IMR-90 (cell line): Measurements from ENCODE around the gene ADIG. TPM values are rescaled to one million over a fixed set of nuclear protein-coding genes. Genes with fewer than 3 reads are reported as not detected.

Experiments
- ATAC-seq: fragments of 200-7000 bp; cut with Tn5 transposase; 2 replicates; pipeline ENCODE4 v1.9.1; 2020; ENCODE audit warnings: low read depth, mild to moderate bottlenecking, moderate library complexity
- BruUV-seq: library from RNA; stranded (reverse); fragments of 400-500 nt; replicated peaks from 2 replicates; lab custom pipeline; 2021; lab: Mats Ljungman, UMichigan
- CTCF ChIA-PET: fragments of 300-600 bp; formaldehyde crosslinking; extraction: SDS; loops from one replicate; lab custom pipeline; 2021; ENCODE audit warnings: antibody characterized with exemption; lab: Yijun Ruan, JAX
- POLR2A ChIA-PET: fragments of 300-600 bp; sonication (Branson Sonifier 250); formaldehyde crosslinking; loops from one replicate; lab custom pipeline; 2022; ENCODE audit warnings: antibody characterized with exemption; ENCODE audit not compliant: unreplicated experiment; lab: Charles Lee
- DNase-seq: peaks from one replicate; pipeline ENCODE4 v3.0.0; 2013
- H2AFZ ChIP-seq: replicated peaks from 2 replicates; pipeline ENCODE3; 2013; ENCODE audit warnings: low read length, mild to moderate bottlenecking; ENCODE audit not compliant: poor library complexity
- H2AK5ac ChIP-seq: 2 replicates; pipeline ENCODE4 v1.6.1; 2013; ENCODE audit warnings: low read depth, low read length, inconsistent platforms
- H2AK9ac ChIP-seq: replicated peaks from 2 replicates; pipeline ENCODE3; 2013; ENCODE audit warnings: mild to moderate bottlenecking, low read depth, low read length, moderate library complexity; ENCODE audit not compliant: poor library complexity
- H2BK120ac ChIP-seq: 2 replicates; pipeline ENCODE4 v1.6.1; 2013; ENCODE audit warnings: low read depth, low read length, inconsistent platforms
- H2BK15ac ChIP-seq: 3 replicates; pipeline ENCODE4 v1.6.1; 2013; ENCODE audit warnings: low read depth, low read length, inconsistent platforms
- H2BK20ac ChIP-seq: 2 replicates; pipeline ENCODE4 v1.6.1; 2013; ENCODE audit warnings: low read depth, mild to moderate bottlenecking, inconsistent platforms, low read length, moderate library complexity
- H2BK5ac ChIP-seq: 2 replicates; pipeline ENCODE4 v1.6.1; 2013; ENCODE audit warnings: mild to moderate bottlenecking, low read depth, low read length, inconsistent platforms; ENCODE audit not compliant: poor library complexity, severe bottlenecking
- H3K14ac ChIP-seq: replicated peaks from 2 replicates; pipeline ENCODE4 v1.6.1; 2013; ENCODE audit warnings: low read depth, low read length, inconsistent platforms
- H3K18ac ChIP-seq: 2 replicates; pipeline ENCODE4 v1.6.1; 2013; ENCODE audit warnings: low read depth, low read length, control low read depth
- H3K23ac ChIP-seq: 2 replicates; pipeline ENCODE4 v1.6.1; 2013; ENCODE audit warnings: low read depth, low read length, inconsistent platforms
- H3K27ac ChIP-seq: 2 replicates; pipeline ENCODE4 v1.5.1; 2013; ENCODE audit warnings: mild to moderate bottlenecking, control low read depth, low read length; ENCODE audit not compliant: insufficient read depth
- H3K27me3 ChIP-seq: 2 replicates; pipeline ENCODE4 v1.6.1; 2013; ENCODE audit warnings: low read length; ENCODE audit not compliant: control insufficient read depth, insufficient read depth
- H3K36me3 ChIP-seq: 2 replicates; pipeline ENCODE4 v1.6.1; 2013; ENCODE audit warnings: low read length, mixed read lengths; ENCODE audit not compliant: control insufficient read depth, insufficient read depth
- H3K4ac ChIP-seq: 2 replicates; pipeline ENCODE4 v1.6.1; 2013; ENCODE audit warnings: low read depth, low read length, inconsistent platforms
- H3K4me1 ChIP-seq: 2 replicates; pipeline ENCODE4 v1.6.1; 2013; ENCODE audit warnings: low read length, mixed read lengths; ENCODE audit not compliant: control insufficient read depth, insufficient read depth
- H3K4me2 ChIP-seq: 2 replicates; pipeline ENCODE4 v1.6.1; 2013; ENCODE audit warnings: low read depth, mild to moderate bottlenecking, control low read depth, low read length, moderate library complexity
- H3K4me3 ChIP-seq: 2 replicates; pipeline ENCODE4 v1.5.1; 2013; ENCODE audit warnings: low read depth, mild to moderate bottlenecking, control low read depth, low read length, moderate library complexity; ENCODE audit not compliant: insufficient read depth
- H3K56ac ChIP-seq: 2 replicates; pipeline ENCODE4 v1.6.1; 2013; ENCODE audit warnings: low read length, inconsistent platforms; ENCODE audit not compliant: insufficient read depth; ENCODE audit errors: extremely low read depth
- H3K79me1 ChIP-seq, 2 experiments: 2 replicates each; pipeline ENCODE4 v1.6.1; 2013; ENCODE audit warnings: low read length in 2 of 2, inconsistent platforms in 1 of 2, low read depth in 1 of 2
- H3K9ac ChIP-seq: 2 replicates; pipeline ENCODE4 v1.6.1; 2013; ENCODE audit warnings: low read depth, low read length, control low read depth
- H3K9me1 ChIP-seq: 2 replicates; pipeline ENCODE4 v1.6.1; 2013; ENCODE audit warnings: low read length, inconsistent platforms; ENCODE audit not compliant: insufficient read depth
- H3K9me3 ChIP-seq: 2 replicates; pipeline ENCODE4 v1.6.1; 2013; ENCODE audit warnings: low read length; ENCODE audit not compliant: control insufficient read depth, insufficient read depth
- H4K20me1 ChIP-seq: 2 replicates; pipeline ENCODE4 v1.6.1; 2013; ENCODE audit warnings: low read length, inconsistent platforms; ENCODE audit not compliant: insufficient read depth
- H4K5ac ChIP-seq: 2 replicates; pipeline ENCODE4 v1.6.1; 2013; ENCODE audit warnings: mild to moderate bottlenecking, low read depth, low read length, control low read depth
- H4K8ac ChIP-seq, 2 experiments: 2 replicates each; pipeline ENCODE4 v1.6.1; 2013; ENCODE audit warnings: low read depth in 2 of 2, low read length in 2 of 2, control low read depth in 1 of 2, inconsistent platforms in 1 of 2
- H4K91ac ChIP-seq: 2 replicates; pipeline ENCODE4 v1.6.1; 2013; ENCODE audit warnings: low read depth, low read length, inconsistent platforms; ENCODE audit not compliant: insufficient read depth
- CEBPB ChIP-seq: IDR thresholded peaks from 2 replicates; pipeline ENCODE4 v1.6.1; 2012; ENCODE audit warnings: low read depth, low read length, improper control_type of control experiment
- CHD1 ChIP-seq: IDR thresholded peaks from 2 replicates; pipeline ENCODE4 v1.6.1; 2012; ENCODE audit warnings: low read depth, low read length, improper control_type of control experiment
- FOS ChIP-seq: fragments of 150-350 bp; IDR thresholded peaks from 2 replicates; pipeline ENCODE4 v1.6.1; 2016; ENCODE audit warnings: low read depth, low read length
- MAFK ChIP-seq: IDR thresholded peaks from 2 replicates; pipeline ENCODE4 v1.6.1; 2012; ENCODE audit warnings: low read depth, low read length, improper control_type of control experiment
- MAZ ChIP-seq: IDR thresholded peaks from 2 replicates; pipeline ENCODE4 v1.6.1; 2012; ENCODE audit warnings: low read depth, mild to moderate bottlenecking, low read length, improper control_type of control experiment, moderate library complexity, borderline replicate concordance
- MXI1 ChIP-seq: IDR thresholded peaks from 2 replicates; pipeline ENCODE4 v1.6.1; 2012; ENCODE audit warnings: low read depth, mild to moderate bottlenecking, low read length, moderate library complexity, borderline replicate concordance
- POLR2A ChIP-seq: IDR thresholded peaks from 2 replicates; pipeline ENCODE4 v1.6.1; 2012; ENCODE audit warnings: mild to moderate bottlenecking, low read depth, low read length
- RCOR1 ChIP-seq: IDR thresholded peaks from 2 replicates; pipeline ENCODE4 v1.6.1; 2012; ENCODE audit warnings: mild to moderate bottlenecking, low read length, improper control_type of control experiment; ENCODE audit not compliant: insufficient replicate concordance
- RFX5 ChIP-seq: IDR thresholded peaks from 2 replicates; pipeline ENCODE4 v1.8.0; 2012; ENCODE audit warnings: low read depth, mild to moderate bottlenecking, low read length, moderate library complexity
- SMC3 ChIP-seq: fragments of 150-350 bp; IDR thresholded peaks from 2 replicates; pipeline ENCODE4 v1.6.1; 2016; ENCODE audit warnings: low read depth, mild to moderate bottlenecking, antibody characterized with exemption, low read length, moderate library complexity
- WGBS, 2 experiments: methylation state at CpG; one replicate each; pipeline versions ENCODE4 v1.1.5 to v1.1.7; 2013; ENCODE audit warnings: missing lambda C conversion rate in 2 of 2; ENCODE audit not compliant: insufficient read length in 1 of 2; ENCODE audit errors: extremely low coverage in 2 of 2; 5-methylcytosine and 5-hydroxymethylcytosine counted together
- dilution Hi-C: fragments of 300-500 bp; cut with HindIII; formaldehyde crosslinking; loops from one replicate; pipeline ENCODE4 v1.14.3; 2018; ENCODE audit warnings: low sequenced_read_pairs; ENCODE audit not compliant: unreplicated experiment
- in situ Hi-C: fragments of 300-500 bp; cut with MboI; formaldehyde crosslinking; loops from 3 replicates; pipeline ENCODE4 v1.14.3; 2019; ENCODE audit warnings: low sequenced_read_pairs, inconsistent platforms, mixed read lengths
- intact Hi-C: fragments of 100-400 bp; cut with micrococcal nuclease; formaldehyde crosslinking; loops from 2 replicates; pipeline ENCODE4 v1.10.0; 2022
- polyA plus RNA-seq, 3 experiments: library from polyadenylated mRNA; depleted of rRNA; stranded (reverse); fragments of >200 nt; gene quantifications; 2 replicates each; pipeline ENCODE4 v1.2.3, GENCODE V29; 2012; ENCODE audit warnings: low replicate concordance in 1 of 3
- total RNA-seq: library from RNA; depleted of rRNA; stranded (reverse); fragments of >200 nt; gene quantifications from 2 replicates; pipeline ENCODE4 v1.2.3, GENCODE V29; 2012
- TF ChIP-seq, protein P1 (sequence below): fragments of 150-350 bp; IDR thresholded peaks from 2 replicates; pipeline ENCODE4 v1.6.1; 2016; ENCODE audit warnings: low read depth, mild to moderate bottlenecking, low read length, moderate library complexity, borderline replicate concordance
- TF ChIP-seq, protein P2 (sequence below): fragments of 150-350 bp; IDR thresholded peaks from 2 replicates; pipeline ENCODE4 v1.6.1; 2017; ENCODE audit warnings: mild to moderate bottlenecking, antibody characterized with exemption, low read length, low read depth
- TF ChIP-seq, protein P3 (sequence below): conservative IDR thresholded peaks from 2 replicates; pipeline ENCODE4 v1.5.1; 2012; ENCODE audit warnings: mild to moderate bottlenecking, low read depth, low read length, improper control_type of control experiment

ADIG gene
- total and polyA plus RNA-seq, 2 of the 4 experiments (the other 2 are of a cell fraction) = not detected

DNA sequence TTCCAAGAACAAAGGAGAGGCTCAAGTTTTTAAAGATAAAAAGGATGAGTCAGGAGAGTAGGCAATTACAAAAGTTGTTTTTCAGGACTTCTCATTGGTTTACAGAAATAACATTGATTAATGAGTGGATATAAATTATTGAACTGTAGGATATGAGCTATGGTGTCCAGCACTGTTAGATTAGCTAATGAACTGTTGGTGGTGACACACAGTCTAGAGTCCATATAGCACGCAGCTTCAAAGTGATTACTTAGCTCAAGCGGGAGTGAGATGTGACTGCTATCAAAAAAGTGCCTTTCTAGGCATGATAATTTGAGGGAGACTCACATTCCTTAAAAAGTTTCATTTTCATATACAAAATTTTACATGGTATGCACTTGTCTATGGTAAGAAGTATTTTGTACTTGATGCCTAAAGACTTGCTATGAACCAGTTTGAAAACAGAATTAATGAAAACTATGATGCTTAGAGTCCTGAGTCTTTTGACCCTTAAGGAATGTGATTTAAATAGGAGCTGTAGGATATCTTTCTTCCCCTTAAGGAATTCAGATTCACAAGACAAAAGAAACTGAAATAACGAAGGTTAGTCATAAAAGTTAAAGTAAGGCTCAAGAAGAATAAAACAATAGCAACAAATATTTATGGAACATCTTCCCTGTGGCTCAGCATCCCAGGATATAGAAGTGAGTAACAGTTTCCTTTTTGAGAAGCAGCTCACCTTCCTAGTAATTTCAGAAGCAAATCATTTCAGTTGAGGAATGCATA lies 22.2 kb upstream of the ADIG start (continued):
- TF ChIP-seq MAFK = no peak

DNA sequence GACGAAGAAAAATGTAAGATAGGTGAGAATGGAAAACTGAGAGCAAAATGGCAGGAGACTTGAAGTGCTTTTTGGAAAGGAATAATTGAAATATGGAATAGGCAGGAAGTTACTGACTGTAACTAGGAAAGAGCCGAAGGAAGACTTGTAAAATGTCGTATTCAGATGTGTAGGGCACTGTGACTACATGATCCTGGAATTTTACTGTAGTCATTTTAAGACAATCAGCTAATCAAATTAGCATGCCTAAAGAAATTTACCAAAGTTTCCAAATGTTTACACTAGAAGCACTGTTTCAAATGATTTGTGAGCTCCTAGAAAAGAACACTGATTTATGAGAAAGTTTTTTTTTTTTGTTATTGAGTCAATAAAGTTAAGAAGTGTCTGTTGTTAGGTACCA lies 21.2 kb upstream of the ADIG start:
- Histone ChIP-seq H3K9me3 (no peaks in the 10 kb centered on the region), H3K27ac (no peak overlapping the region), H4K20me1 (no peaks in the 10 kb centered on the region), H2BK5ac (no peak overlapping the region), H3K23ac (no peak overlapping the region), H3K36me3 (peaks cover 14% of the 10 kb centered on the region), H4K91ac (no peak overlapping the region), H3K27me3 (no peaks in the 10 kb centered on the region), H4K8ac (no peak overlapping the region), H3K4me1 (no peaks in the 10 kb centered on the region), H3K4me2 (no peak overlapping the region), H3K14ac (no peak overlapping the region), H2AK5ac (no peak overlapping the region), H2BK15ac (no peak overlapping the region), H3K79me1 (peaks cover 0 to 5% of the 10 kb centered on the region in 2 experiments; a peak in 1 of 4 replicates), H2AFZ (no peak overlapping the region), H4K5ac (no peak overlapping the region), H3K56ac (no peak overlapping the region), H3K18ac (no peak overlapping the region), H2BK20ac (no peak overlapping the region), H3K9me1 (no peaks in the 10 kb centered on the region), H3K4me3 (no peak overlapping the region), H2BK120ac (no peak overlapping the region), H3K9ac (no peak overlapping the region), H2AK9ac (no peak overlapping the region), H3K4ac (no peak overlapping the region)
- no TSS peak for BruUV-seq
- ATAC-seq = peak; percentile 29; the same call in 1 of the 2 replicates
- 75% methylated on average over 2 of the region's 3 CpGs; no CpG with 5 or more reads in 1 of the 2 experiments for WGBS, 2 experiments
- peak; percentile 13 for DNase-seq
- in situ Hi-C loops (no loop called here), dilution Hi-C loops (no loop called here), intact Hi-C loops (loop anchor here (5.0 kb wide), 1 partner anchor 37 kb away; no protein-coding TSS in a partner anchor)
- POLR2A ChIA-PET = no interaction called here
- CTCF ChIA-PET = interaction anchor here (1.3 kb wide), 1 partner anchor 9 kb away, joined by 3 read pairs; no protein-coding TSS in a partner anchor
- TF ChIP-seq, protein P1, sequence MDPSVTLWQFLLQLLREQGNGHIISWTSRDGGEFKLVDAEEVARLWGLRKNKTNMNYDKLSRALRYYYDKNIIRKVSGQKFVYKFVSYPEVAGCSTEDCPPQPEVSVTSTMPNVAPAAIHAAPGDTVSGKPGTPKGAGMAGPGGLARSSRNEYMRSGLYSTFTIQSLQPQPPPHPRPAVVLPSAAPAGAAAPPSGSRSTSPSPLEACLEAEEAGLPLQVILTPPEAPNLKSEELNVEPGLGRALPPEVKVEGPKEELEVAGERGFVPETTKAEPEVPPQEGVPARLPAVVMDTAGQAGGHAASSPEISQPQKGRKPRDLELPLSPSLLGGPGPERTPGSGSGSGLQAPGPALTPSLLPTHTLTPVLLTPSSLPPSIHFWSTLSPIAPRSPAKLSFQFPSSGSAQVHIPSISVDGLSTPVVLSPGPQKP = no peak
- TF ChIP-seq, protein P2, sequence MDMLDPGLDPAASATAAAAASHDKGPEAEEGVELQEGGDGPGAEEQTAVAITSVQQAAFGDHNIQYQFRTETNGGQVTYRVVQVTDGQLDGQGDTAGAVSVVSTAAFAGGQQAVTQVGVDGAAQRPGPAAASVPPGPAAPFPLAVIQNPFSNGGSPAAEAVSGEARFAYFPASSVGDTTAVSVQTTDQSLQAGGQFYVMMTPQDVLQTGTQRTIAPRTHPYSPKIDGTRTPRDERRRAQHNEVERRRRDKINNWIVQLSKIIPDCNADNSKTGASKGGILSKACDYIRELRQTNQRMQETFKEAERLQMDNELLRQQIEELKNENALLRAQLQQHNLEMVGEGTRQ = no peak
- no peak for TF ChIP-seq RCOR1
- no peak for TF ChIP-seq RFX5
- TF ChIP-seq CHD1 = no peak
- no peak for TF ChIP-seq CEBPB
- TF ChIP-seq MAZ = no peak
- no peak for TF ChIP-seq SMC3
- TF ChIP-seq MXI1 = no peak
- no peak for TF ChIP-seq FOS
- TF ChIP-seq, protein P3, sequence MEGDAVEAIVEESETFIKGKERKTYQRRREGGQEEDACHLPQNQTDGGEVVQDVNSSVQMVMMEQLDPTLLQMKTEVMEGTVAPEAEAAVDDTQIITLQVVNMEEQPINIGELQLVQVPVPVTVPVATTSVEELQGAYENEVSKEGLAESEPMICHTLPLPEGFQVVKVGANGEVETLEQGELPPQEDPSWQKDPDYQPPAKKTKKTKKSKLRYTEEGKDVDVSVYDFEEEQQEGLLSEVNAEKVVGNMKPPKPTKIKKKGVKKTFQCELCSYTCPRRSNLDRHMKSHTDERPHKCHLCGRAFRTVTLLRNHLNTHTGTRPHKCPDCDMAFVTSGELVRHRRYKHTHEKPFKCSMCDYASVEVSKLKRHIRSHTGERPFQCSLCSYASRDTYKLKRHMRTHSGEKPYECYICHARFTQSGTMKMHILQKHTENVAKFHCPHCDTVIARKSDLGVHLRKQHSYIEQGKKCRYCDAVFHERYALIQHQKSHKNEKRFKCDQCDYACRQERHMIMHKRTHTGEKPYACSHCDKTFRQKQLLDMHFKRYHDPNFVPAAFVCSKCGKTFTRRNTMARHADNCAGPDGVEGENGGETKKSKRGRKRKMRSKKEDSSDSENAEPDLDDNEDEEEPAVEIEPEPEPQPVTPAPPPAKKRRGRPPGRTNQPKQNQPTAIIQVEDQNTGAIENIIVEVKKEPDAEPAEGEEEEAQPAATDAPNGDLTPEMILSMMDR = no peak
- TF ChIP-seq POLR2A = no peak
